Chondrocyte (in vitro differentiated cells): ENCODE data around the gene ZNF302. TPM values are rescaled to one million over a fixed set of nuclear protein-coding genes. Genes with fewer than 3 reads are reported as not detected.
A peak's percentile ranks its signal among the peaks of the same experiment; 100 is the strongest.
"Not testable (repeated sequence)": the region's sequence is repeated elsewhere in the genome, so short reads cannot be mapped to it uniquely, and the experiment has no call there.

Experiments used
- DNase-seq: peaks from one replicate; pipeline ENCODE4 v3.0.0; 2021; ENCODE audit warnings: mixed read lengths, low spot score
- H3K27ac Mint-ChIP-seq: one replicate; pipeline ENCODE4 v1.8.0; 2021; ENCODE audit warnings: mild to moderate bottlenecking, moderate library complexity, mixed read lengths; ENCODE audit not compliant: unreplicated experiment
- H3K27me3 Mint-ChIP-seq: 2 replicates; pipeline ENCODE4 v1.8.0; 2021; ENCODE audit warnings: low read depth, mixed read lengths
- H3K36me3 Mint-ChIP-seq: 2 replicates; pipeline ENCODE4 v1.8.0; 2021; ENCODE audit warnings: low read depth, mixed read lengths
- H3K4me1 Mint-ChIP-seq: 2 replicates; pipeline ENCODE4 v1.8.0; 2021; ENCODE audit warnings: low read depth, mild to moderate bottlenecking, mixed read lengths
- H3K4me3 Mint-ChIP-seq: one replicate; pipeline ENCODE4 v1.8.0; 2021; ENCODE audit warnings: mild to moderate bottlenecking, moderate library complexity, mixed read lengths; ENCODE audit not compliant: unreplicated experiment
- H3K9me3 Mint-ChIP-seq: 2 replicates; pipeline ENCODE4 v1.8.0; 2021; ENCODE audit warnings: low read depth, mixed read lengths
- CTCF ChIP-seq: fragments of 200-600 bp; sonication (generic); IDR thresholded peaks from 2 replicates; pipeline ENCODE4 v1.5.0; 2021; ENCODE audit warnings: antibody characterized with exemption, mild to moderate bottlenecking, moderate library complexity
- total RNA-seq: library from RNA; stranded (reverse); gene quantifications from 3 replicates; pipeline ENCODE4 v1.2.1, GENCODE V29; 2021

Gene ZNF302
- total RNA-seq, 1 donor from 2014 or later = 23.3 TPM

GRCh38 chr19:34661357-34661756, 16.1 kb upstream of the ZNF302 start:
- Mint-ChIP-seq H3K27ac (no peak overlapping the region), H3K36me3 (peaks cover 1% of the 10 kb centered on the region), H3K4me1 (no peaks in the 10 kb centered on the region), H3K4me3 (no peak overlapping the region), H3K9me3 (peaks cover 12% of the 10 kb centered on the region), H3K27me3 (peaks cover 7% of the 10 kb centered on the region)
- no peak for DNase-seq
- TF ChIP-seq CTCF = no peak

GRCh38 chr19:34662919-34663318, 14.6 kb upstream of the ZNF302 start:
- Mint-ChIP-seq H3K27me3 (peaks cover 3% of the 10 kb centered on the region), H3K9me3 (peaks cover 7% of the 10 kb centered on the region), H3K27ac (no peak overlapping the region), H3K36me3 (peaks cover 1% of the 10 kb centered on the region), H3K4me3 (no peak overlapping the region), H3K4me1 (peaks cover 3% of the 10 kb centered on the region)
- no peak for DNase-seq
- peak; percentile 38 for TF ChIP-seq CTCF

- H3K4me1 Mint-ChIP-seq = peaks cover 3% of the 10 kb centered on the region
- no peak for DNase-seq
- no peaks in the 10 kb centered on the region for H3K27me3 Mint-ChIP-seq
- peaks cover 4% of the 10 kb centered on the region for H3K9me3 Mint-ChIP-seq
- no peak overlapping the region for H3K27ac Mint-ChIP-seq
- TF ChIP-seq CTCF = no peak
- no peaks in the 10 kb centered on the region for H3K36me3 Mint-ChIP-seq
- no peak overlapping the region for H3K4me3 Mint-ChIP-seq
These were observed 13.3 kb upstream of the ZNF302 start for GRCh38 chr19:34664168-34664567.

- Mint-ChIP-seq H3K4me1 (peaks cover 3% of the 10 kb centered on the region), H3K9me3 (peaks cover 4% of the 10 kb centered on the region), H3K27me3 (no peaks in the 10 kb centered on the region), H3K27ac (no peak overlapping the region), H3K36me3 (no peaks in the 10 kb centered on the region), H3K4me3 (no peak overlapping the region)
- no peak for TF ChIP-seq CTCF
- no peak for DNase-seq
These were observed 12.6 kb upstream of the ZNF302 start for GRCh38 chr19:34664870-34665269.

GRCh38 chr19:34665275-34665674, 12.2 kb upstream of the ZNF302 start:
- not testable (repeated sequence) for H3K4me3 Mint-ChIP-seq, H3K27ac Mint-ChIP-seq, DNase-seq, H3K9me3 Mint-ChIP-seq, H3K36me3 Mint-ChIP-seq, H3K27me3 Mint-ChIP-seq, H3K4me1 Mint-ChIP-seq

GRCh38 chr19:34666200-34666957, 11.1 kb upstream of the ZNF302 start:
- no peaks in the 10 kb centered on the region for H3K36me3 Mint-ChIP-seq
- no peak for TF ChIP-seq CTCF
- H3K9me3 Mint-ChIP-seq = peaks cover 3% of the 10 kb centered on the region
- no peak for DNase-seq
- no peaks in the 10 kb centered on the region for H3K27me3 Mint-ChIP-seq
- peaks cover 3% of the 10 kb centered on the region for H3K4me1 Mint-ChIP-seq
- H3K27ac Mint-ChIP-seq = no peak overlapping the region
- H3K4me3 Mint-ChIP-seq = no peak overlapping the region
